ENCODE results near the gene CYB561.

GRCh38 chr17:63425483-63425882 is 20.6 kb downstream of the CYB561 start:
- TF ChIP-seq POLR2A (IDR thresholded peaks at IDR 0.05) (no peak), CTCF (IDR thresholded peaks at IDR 0.05) (peak; percentile 85 to 94 (median 91)), EP300 (IDR thresholded peaks at IDR 0.05) (peak in 1 of 2 donors; percentile 43)

All from tibial nerve (tissue), 4 donors.